ENCODE data around the gene IRAK3. TPM values are rescaled to one million over a fixed set of nuclear protein-coding genes. Genes with fewer than 3 reads are reported as not detected.

Gene IRAK3
- total and polyA plus RNA-seq, 2 experiments from 2014 or later = 0.53 to 1.8 TPM

- peak; percentile 18; the same call in 1 of the 2 replicates for TF ChIP-seq ZNF462 (CRISPR knock-in tag; IDR thresholded peaks at IDR 0.05)
Measured at GRCh38 chr12:66169221-66170170, 19.5 kb upstream of the IRAK3 start, which contains the start of gene TMBIM4 (continued).

- H3K36me3 ChIP-seq (ENCODE audit: insufficient read depth) = no peaks in the 10 kb centered on the region
- H3K4me3 ChIP-seq = peak overlapping the region; percentile 70; the same call in 1 of the 2 replicates
- no peaks in the 10 kb centered on the region for H3K27me3 ChIP-seq (ENCODE audit: insufficient read depth)
- H3K9me3 Mint-ChIP-seq = peaks cover 20% of the 10 kb centered on the region; the same call in 2 of the 3 replicates
- H3K27ac Mint-ChIP-seq = no peak overlapping the region
- peak overlapping the region; percentile 95 for H3K4me3 Mint-ChIP-seq
- ATAC-seq = no peak
- H3K9me2 ChIP-seq (ENCODE audit: insufficient read depth) = 0 out of 2 replicates have a peak, but pooled peaks cover 3% of the 10 kb centered on the region
- H3K4me1 Mint-ChIP-seq = peaks cover 8% of the 10 kb centered on the region; the same call in 2 of the 3 replicates
- no peaks in the 10 kb centered on the region for H4K20me1 ChIP-seq (replicated peaks; ENCODE audit: insufficient read depth)
- peaks cover 31% of the 10 kb centered on the region for H3K79me2 ChIP-seq (replicated peaks; ENCODE audit: insufficient read depth)
- peak overlapping the region; percentile 71 for H3K4me2 ChIP-seq
- DNase-seq (ENCODE audit: low spot score) = no peak
- H3F3A ChIP-seq (replicated peaks; ENCODE audit: low read depth) = no peaks in the 10 kb centered on the region; the same call in 1 of the 2 replicates
- H3K36me3 Mint-ChIP-seq (ENCODE audit: low read depth) = peaks cover 11% of the 10 kb centered on the region
- H3K27me3 Mint-ChIP-seq (ENCODE audit: insufficient read depth, low read depth, poor library complexity) = peaks cover 1% of the 10 kb centered on the region
- H2AFZ ChIP-seq = peak overlapping the region; percentile 60
- H3K27ac ChIP-seq (ENCODE audit: low read depth) = 0 out of 2 replicates have a peak overlapping the region, but pooled peaks have one; percentile 80
- H3K4me1 ChIP-seq (ENCODE audit: insufficient read depth) = no peaks in the 10 kb centered on the region; the same call in 1 of the 2 replicates
- TF ChIP-seq EZH2phosphoT487 (IDR thresholded peaks at IDR 0.05; ENCODE audit: unreplicated experiment) = no peak
- TF ChIP-seq EZH2 (IDR thresholded peaks at IDR 0.05; ENCODE audit: low read depth, unreplicated experiment) = no peak
- TF ChIP-seq CTCF (conservative IDR thresholded peaks at IDR 0.05; ENCODE audit: low read depth in 2 of 2) = no peak
- no peak for TF ChIP-seq REST (IDR thresholded peaks at IDR 0.05; ENCODE audit: unreplicated experiment)
- TF ChIP-seq ETS1 (IDR thresholded peaks at IDR 0.05) = no peak
- TF ChIP-seq JUNB (IDR thresholded peaks at IDR 0.05; ENCODE audit: unreplicated experiment) = no peak
Measured at GRCh38 chr12:66170606-66171005, 18.4 kb upstream of the IRAK3 start.
